ENCODE data around the gene SLC24A3. TPM values are rescaled to one million over a fixed set of nuclear protein-coding genes. Genes with fewer than 3 reads are reported as not detected.

Gene SLC24A3
- total RNA-seq, 1 donor from 2014 or later: 0.08 TPM

DNA sequence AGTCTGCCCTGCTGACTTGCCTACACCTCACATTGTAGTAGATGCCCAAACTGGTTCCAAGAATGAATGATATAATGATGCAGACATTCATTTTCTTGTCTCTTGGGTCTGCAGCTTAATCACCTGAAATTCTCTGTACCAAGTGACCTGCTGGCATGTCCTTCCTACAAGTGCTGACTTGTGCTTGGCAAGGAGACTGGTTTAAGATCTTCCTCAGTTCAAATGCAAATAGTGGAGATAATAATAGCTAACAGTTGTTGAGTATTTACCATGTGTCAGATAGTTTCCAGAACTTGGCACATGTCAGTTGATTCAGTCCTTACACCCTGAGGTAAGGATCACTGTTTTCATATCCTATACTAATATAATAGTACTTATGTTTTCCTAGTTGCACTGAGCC, 223.4 kb downstream of the SLC24A3 start:
- peaks cover 2% of the 10 kb centered on the region for H3K27me3 ChIP-seq (ENCODE audit: control insufficient read depth, insufficient read depth, low read length)
- DNase-seq (ENCODE audit: low read depth): no peak
- TF ChIP-seq, protein P1, sequence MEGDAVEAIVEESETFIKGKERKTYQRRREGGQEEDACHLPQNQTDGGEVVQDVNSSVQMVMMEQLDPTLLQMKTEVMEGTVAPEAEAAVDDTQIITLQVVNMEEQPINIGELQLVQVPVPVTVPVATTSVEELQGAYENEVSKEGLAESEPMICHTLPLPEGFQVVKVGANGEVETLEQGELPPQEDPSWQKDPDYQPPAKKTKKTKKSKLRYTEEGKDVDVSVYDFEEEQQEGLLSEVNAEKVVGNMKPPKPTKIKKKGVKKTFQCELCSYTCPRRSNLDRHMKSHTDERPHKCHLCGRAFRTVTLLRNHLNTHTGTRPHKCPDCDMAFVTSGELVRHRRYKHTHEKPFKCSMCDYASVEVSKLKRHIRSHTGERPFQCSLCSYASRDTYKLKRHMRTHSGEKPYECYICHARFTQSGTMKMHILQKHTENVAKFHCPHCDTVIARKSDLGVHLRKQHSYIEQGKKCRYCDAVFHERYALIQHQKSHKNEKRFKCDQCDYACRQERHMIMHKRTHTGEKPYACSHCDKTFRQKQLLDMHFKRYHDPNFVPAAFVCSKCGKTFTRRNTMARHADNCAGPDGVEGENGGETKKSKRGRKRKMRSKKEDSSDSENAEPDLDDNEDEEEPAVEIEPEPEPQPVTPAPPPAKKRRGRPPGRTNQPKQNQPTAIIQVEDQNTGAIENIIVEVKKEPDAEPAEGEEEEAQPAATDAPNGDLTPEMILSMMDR (IDR thresholded peaks at IDR 0.05; ENCODE audit: insufficient read depth, low read length, poor library complexity, severe bottlenecking): no peak
- no peaks in the 10 kb centered on the region for H3K36me3 ChIP-seq (ENCODE audit: control insufficient read depth, insufficient read depth, low read length)
- no peak overlapping the region for H3K4me3 ChIP-seq (ENCODE audit: low read depth, low read length)

DNA sequence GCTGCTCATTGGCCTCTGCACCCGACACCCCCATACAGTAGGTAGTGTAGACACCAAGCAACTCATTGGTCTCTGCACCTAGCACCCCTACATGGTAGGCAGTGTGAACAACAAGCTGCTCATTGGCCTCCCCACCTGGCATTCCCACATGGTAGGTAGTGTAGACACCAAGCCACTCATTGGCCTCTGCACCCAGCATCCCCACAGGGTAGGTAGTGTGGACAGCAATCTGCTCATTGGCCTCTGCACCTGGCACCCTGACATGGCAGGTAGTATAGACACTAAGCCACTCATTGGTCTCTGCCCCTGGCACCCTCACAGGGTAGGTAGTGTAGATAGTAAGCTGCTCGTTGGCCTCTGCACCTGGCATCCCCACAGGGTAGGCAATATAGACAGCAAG, 226.0 kb downstream of the SLC24A3 start:
- Histone ChIP-seq H3K36me3 (ENCODE audit: control insufficient read depth, insufficient read depth, low read length) (no peaks in the 10 kb centered on the region), H3K27me3 (ENCODE audit: control insufficient read depth, insufficient read depth, low read length) (peaks cover 2% of the 10 kb centered on the region), H3K4me3 (ENCODE audit: low read depth, low read length) (no peak overlapping the region)
- TF ChIP-seq, protein P1 (IDR thresholded peaks at IDR 0.05; ENCODE audit: insufficient read depth, low read length, poor library complexity, severe bottlenecking): no peak
- no peak for DNase-seq (ENCODE audit: low read depth)

- Histone ChIP-seq H3K27me3 (ENCODE audit: control insufficient read depth, insufficient read depth, low read length) (peaks cover 2% of the 10 kb centered on the region), H3K4me3 (ENCODE audit: low read depth, low read length) (no peak overlapping the region), H3K36me3 (ENCODE audit: control insufficient read depth, insufficient read depth, low read length) (no peaks in the 10 kb centered on the region)
- no peak for DNase-seq (ENCODE audit: low read depth)
- TF ChIP-seq, protein P1 (IDR thresholded peaks at IDR 0.05; ENCODE audit: insufficient read depth, low read length, poor library complexity, severe bottlenecking): no peak
Observed at GRCh38 chr20:19440660-19441527, 228.5 kb downstream of the SLC24A3 start.

DNA sequence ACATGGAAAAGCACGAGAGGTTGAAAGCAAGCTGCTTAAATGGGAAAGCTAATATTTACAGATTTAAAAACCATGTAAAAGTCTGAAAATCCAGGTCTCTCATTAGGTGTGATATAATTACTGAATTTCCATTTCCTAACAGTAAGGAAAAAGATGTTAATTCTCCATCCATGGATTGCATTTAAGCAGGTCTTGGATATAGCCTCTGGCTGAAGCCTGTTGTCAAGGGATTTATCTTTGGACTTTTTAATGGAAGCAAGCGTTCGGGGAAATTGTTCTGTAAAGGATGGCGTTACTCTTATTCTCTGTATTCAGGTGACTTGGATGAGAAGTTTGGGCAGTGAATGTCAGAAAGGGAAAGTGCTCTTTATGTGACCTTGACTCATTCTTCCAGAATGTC, 233.8 kb downstream of the SLC24A3 start:
- no peak overlapping the region for H3K4me3 ChIP-seq (ENCODE audit: low read depth, low read length)
- TF ChIP-seq, protein P1 (IDR thresholded peaks at IDR 0.05; ENCODE audit: insufficient read depth, low read length, poor library complexity, severe bottlenecking): no peak

GRCh38 chr20:19448632-19449031, 236.2 kb downstream of the SLC24A3 start:
- TF ChIP-seq, protein P1 (IDR thresholded peaks at IDR 0.05; ENCODE audit: insufficient read depth, low read length, poor library complexity, severe bottlenecking): no peak

More for the DNA sequence above, 233.8 kb downstream of the SLC24A3 start:
- no peak for DNase-seq (ENCODE audit: low read depth)
- Histone ChIP-seq H3K36me3 (ENCODE audit: control insufficient read depth, insufficient read depth, low read length) (no peaks in the 10 kb centered on the region), H3K27me3 (ENCODE audit: control insufficient read depth, insufficient read depth, low read length) (no peaks in the 10 kb centered on the region)

More at GRCh38 chr20:19448632-19449031, 236.2 kb downstream of the SLC24A3 start:
- H3K27me3 ChIP-seq (ENCODE audit: control insufficient read depth, insufficient read depth, low read length): no peaks in the 10 kb centered on the region
- H3K4me3 ChIP-seq (ENCODE audit: low read depth, low read length): no peak overlapping the region
- DNase-seq (ENCODE audit: low read depth): no peak
- H3K36me3 ChIP-seq (ENCODE audit: control insufficient read depth, insufficient read depth, low read length): no peaks in the 10 kb centered on the region
